K562 (cell line): ENCODE results near the gene KRTAP2-4. TPM values are rescaled to one million over a fixed set of nuclear protein-coding genes. Genes with fewer than 3 reads are reported as not detected.

Experiments
- ATAC-seq: fragments of 200-7000 bp; cut with Tn5 transposase; 3 replicates; pipeline ENCODE4 v1.9.1; 2020; ENCODE audit warnings: moderate library complexity
- BruUV-seq: library from RNA; stranded (reverse); fragments of 400-500 nt; replicated peaks from 2 replicates; lab custom pipeline; 2021; lab: Mats Ljungman, UMichigan
- CTCF ChIA-PET: fragments of 300-600 bp; formaldehyde crosslinking; extraction: SDS; loops from one replicate; lab custom pipeline; 2021; ENCODE audit warnings: low intra/inter-chr PET ratio; lab: Yijun Ruan, JAX
- POLR2A ChIA-PET: fragments of 300-600, 350-650 bp; sonication (Branson Sonifier 250); formaldehyde crosslinking; extraction: SDS; loops from one replicate; lab custom pipeline; 2021; ENCODE audit warnings: antibody characterized with exemption, inconsistent platforms; lab: Yijun Ruan, JAX
- DNase-seq, 4 experiments: peaks; one replicate each; pipeline versions ENCODE4 v3.0.0 to v3.0.0-alpha.2; 2011 to 2018; ENCODE audit warnings: low spot score in 3 of 4, mixed read lengths in 3 of 4; ENCODE audit errors: extremely low read depth in 1 of 4
- FAIRE-seq: peaks from 2 replicates; lab custom pipeline; 2011; peaks lifted over from hg19 to GRCh38; lab: Jason Lieb, UNC
- H2AFZ ChIP-seq: 2 replicates; pipeline ENCODE4 v1.6.0; 2011; ENCODE audit warnings: low read depth, low read length, control low read depth, inconsistent platforms
- H3K27ac ChIP-seq: fragments of 200-600 bp; 3 replicates; pipeline ENCODE4 v1.8.0; 2011; ENCODE audit warnings: low read depth, mild to moderate bottlenecking, control low read depth, inconsistent platforms, low read length, moderate library complexity, mixed read lengths; ENCODE audit errors: extremely low read depth
- H3K27me3 ChIP-seq, 2 experiments: fragments of 300-600 bp in 1 of 2; 2 replicates in 1 of 2; 3 replicates in 1 of 2; pipeline versions ENCODE4 v1.6.0 to v1.8.0; 2011; ENCODE audit warnings: inconsistent platforms in 2 of 2, low read length in 2 of 2, mild to moderate bottlenecking in 1 of 2, mixed read lengths in 1 of 2, moderate library complexity in 1 of 2; ENCODE audit not compliant: control insufficient read depth in 2 of 2, insufficient read depth in 2 of 2
- H3K36me3 ChIP-seq: fragments of 300-600 bp; 3 replicates; pipeline ENCODE4 v1.8.0; 2011; ENCODE audit warnings: mild to moderate bottlenecking, low read length, inconsistent platforms; ENCODE audit not compliant: control insufficient read depth, insufficient read depth
- H3K4me1 ChIP-seq, 2 experiments: fragments of 200-600 bp in 1 of 2; replicated peaks in 1 of 2; 2 replicates in 1 of 2; 3 replicates in 1 of 2; pipeline versions ENCODE4 v1.5.1 to v1.8.0; 2011; ENCODE audit warnings: inconsistent platforms in 2 of 2, low read length in 2 of 2, mild to moderate bottlenecking in 1 of 2, mixed read lengths in 1 of 2, moderate library complexity in 1 of 2; ENCODE audit not compliant: control insufficient read depth in 2 of 2, insufficient read depth in 2 of 2
- H3K4me2 ChIP-seq: 2 replicates; pipeline ENCODE4 v1.6.1; 2011; ENCODE audit warnings: low read length, control low read depth, inconsistent platforms, mixed read lengths; ENCODE audit not compliant: insufficient read depth
- H3K4me3 ChIP-seq: fragments of 200-600 bp; sonication (generic), shearing (Covaris generic); 2 replicates; pipeline ENCODE4 v1.5.1; 2016; ENCODE audit warnings: control low read depth, inconsistent platforms
- H3K79me2 ChIP-seq: fragments of 200-600 bp; 3 replicates; pipeline ENCODE4 v1.8.0; 2011; ENCODE audit warnings: low read length, inconsistent platforms; ENCODE audit not compliant: control insufficient read depth, insufficient read depth
- H3K9ac ChIP-seq, 2 experiments: 2 replicates each; pipeline versions ENCODE4 v1.6.0 to v1.6.1; 2011; ENCODE audit warnings: low read depth in 2 of 2, low read length in 2 of 2, control low read depth in 1 of 2, inconsistent platforms in 1 of 2, mild to moderate bottlenecking in 1 of 2, mixed read lengths in 1 of 2; ENCODE audit not compliant: insufficient read depth in 1 of 2
- H3K9me1 ChIP-seq: one replicate; pipeline ENCODE4 v1.6.0; 2011; ENCODE audit warnings: inconsistent platforms, mild to moderate bottlenecking, low read length, moderate library complexity; ENCODE audit not compliant: control insufficient read depth, insufficient read depth
- H3K9me3 ChIP-seq: replicated peaks from 2 replicates; pipeline ENCODE4 v1.5.1; 2011; ENCODE audit warnings: low read depth, low read length, inconsistent platforms; ENCODE audit not compliant: control insufficient read depth, insufficient read depth
- H4K20me1 ChIP-seq: replicated peaks from 2 replicates; pipeline ENCODE4 v1.6.1; 2011; ENCODE audit warnings: low read length, inconsistent platforms, mixed read lengths; ENCODE audit not compliant: control insufficient read depth, insufficient read depth
- FOSL1 ChIP-seq: fragments of 200-800 bp; sonication (Bioruptor generic); conservative IDR thresholded peaks from 2 replicates; pipeline ENCODE4 v1.6.1; 2016; ENCODE audit warnings: missing genetic modification characterization, missing compliant biosample characterization
- GATA2 ChIP-seq: sonication (generic); formaldehyde crosslinking; IDR thresholded peaks from 2 replicates; pipeline ENCODE4 v1.4.0; 2020; ENCODE audit warnings: mild to moderate bottlenecking, missing genetic modification reagents
- WGBS: fragments of 100-300 bp; shearing (Covaris generic); methylation state at CpG from one replicate; pipeline ENCODE4 v1.1.6; 2016; ENCODE audit warnings: low coverage, mixed read lengths; ENCODE audit not compliant: insufficient coverage; ENCODE audit errors: missing lambda C conversion rate; 5-methylcytosine and 5-hydroxymethylcytosine counted together
- in situ Hi-C: fragments of 300-500 bp; cut with MboI; formaldehyde crosslinking; loops from 4 replicates; pipeline ENCODE4 v1.15.0; 2018; ENCODE audit warnings: inconsistent platforms, mixed read lengths
- intact Hi-C: fragments of 100-400 bp; cut with micrococcal nuclease; formaldehyde crosslinking; loops from 2 replicates; pipeline ENCODE4 v1.14.2; 2022
- polyA plus RNA-seq, 8 experiments: library from polyadenylated mRNA; depleted of rRNA in 4 of 8; stranded (reverse) in 5 of 8; unstranded in 3 of 8; fragments of >200 nt; fragmentation: Nextera tagmentation in 2 of 8; fragmentation: Illumina TruSeq in 1 of 8; extraction: Ambion mirVana in 2 of 8; extraction: Trizol in 1 of 8; gene quantifications; 2 replicates each; pipeline versions ENCODE4 v1.2.1 to v1.2.3, GENCODE V29; 2011 to 2014; ENCODE audit warnings: inconsistent platforms in 1 of 8, missing spikeins in 1 of 8
- total RNA-seq, 7 experiments: library from RNA; depleted of rRNA in 6 of 7; stranded (reverse); fragments of >200 nt in 6 of 7; fragmentation: Illumina TruSeq in 2 of 7; extraction: Trizol in 2 of 7; gene quantifications; 2 replicates each; pipeline versions ENCODE4 v1.2.1 to v1.2.3, GENCODE V29; 2011 to 2021; ENCODE audit warnings: low replicate concordance in 1 of 7
- TF ChIP-seq, protein P1 (sequence below): sonication (generic); formaldehyde crosslinking; IDR thresholded peaks from 2 replicates; pipeline ENCODE4 v1.8.0; 2023; ENCODE audit warnings: missing genetic modification reagents, mild to moderate bottlenecking, borderline replicate concordance

The KRTAP2-4 gene
- total and polyA plus RNA-seq, 9 of the 15 experiments (the other 6 are each of a cell fraction or from before 2014, with no cell fraction given) = not detected

DNA sequence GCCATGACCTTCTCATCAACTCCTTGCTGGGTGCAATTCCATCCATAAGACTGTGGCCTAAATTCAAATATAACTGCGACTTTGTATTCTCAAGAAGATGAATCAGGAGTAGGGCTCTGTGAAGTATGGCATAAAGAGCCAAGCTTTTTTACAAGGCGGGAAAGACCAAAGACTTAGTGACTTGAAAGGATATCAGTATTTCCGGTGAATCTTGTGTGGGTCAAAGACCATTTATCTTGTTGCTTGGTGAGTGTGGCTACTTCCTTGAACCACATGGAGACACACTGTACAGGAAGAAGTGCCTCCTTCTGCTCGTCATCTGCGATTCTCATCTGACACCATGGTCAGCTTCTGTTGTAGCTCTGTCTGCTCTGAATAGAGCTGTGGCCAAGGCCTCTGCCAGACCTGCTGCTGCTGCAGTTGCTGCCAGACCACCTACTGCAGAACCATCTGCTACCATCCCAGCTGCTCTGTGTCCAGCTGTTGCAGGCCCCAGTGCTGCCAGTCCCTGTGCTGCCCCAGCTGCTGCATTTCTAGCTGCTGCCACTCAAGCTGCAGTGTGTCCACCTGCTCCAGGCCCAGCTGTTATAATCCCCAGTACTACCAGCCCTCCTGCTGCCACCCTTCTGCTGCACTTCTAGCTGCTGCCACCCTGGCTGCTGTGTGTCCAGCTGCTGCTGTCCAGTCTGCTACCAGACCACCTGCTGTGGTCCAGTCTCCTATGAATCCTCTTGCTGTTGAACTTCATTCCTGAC lies 6.1 kb upstream of the KRTAP2-4 start (continued):
- TF ChIP-seq, protein P1, sequence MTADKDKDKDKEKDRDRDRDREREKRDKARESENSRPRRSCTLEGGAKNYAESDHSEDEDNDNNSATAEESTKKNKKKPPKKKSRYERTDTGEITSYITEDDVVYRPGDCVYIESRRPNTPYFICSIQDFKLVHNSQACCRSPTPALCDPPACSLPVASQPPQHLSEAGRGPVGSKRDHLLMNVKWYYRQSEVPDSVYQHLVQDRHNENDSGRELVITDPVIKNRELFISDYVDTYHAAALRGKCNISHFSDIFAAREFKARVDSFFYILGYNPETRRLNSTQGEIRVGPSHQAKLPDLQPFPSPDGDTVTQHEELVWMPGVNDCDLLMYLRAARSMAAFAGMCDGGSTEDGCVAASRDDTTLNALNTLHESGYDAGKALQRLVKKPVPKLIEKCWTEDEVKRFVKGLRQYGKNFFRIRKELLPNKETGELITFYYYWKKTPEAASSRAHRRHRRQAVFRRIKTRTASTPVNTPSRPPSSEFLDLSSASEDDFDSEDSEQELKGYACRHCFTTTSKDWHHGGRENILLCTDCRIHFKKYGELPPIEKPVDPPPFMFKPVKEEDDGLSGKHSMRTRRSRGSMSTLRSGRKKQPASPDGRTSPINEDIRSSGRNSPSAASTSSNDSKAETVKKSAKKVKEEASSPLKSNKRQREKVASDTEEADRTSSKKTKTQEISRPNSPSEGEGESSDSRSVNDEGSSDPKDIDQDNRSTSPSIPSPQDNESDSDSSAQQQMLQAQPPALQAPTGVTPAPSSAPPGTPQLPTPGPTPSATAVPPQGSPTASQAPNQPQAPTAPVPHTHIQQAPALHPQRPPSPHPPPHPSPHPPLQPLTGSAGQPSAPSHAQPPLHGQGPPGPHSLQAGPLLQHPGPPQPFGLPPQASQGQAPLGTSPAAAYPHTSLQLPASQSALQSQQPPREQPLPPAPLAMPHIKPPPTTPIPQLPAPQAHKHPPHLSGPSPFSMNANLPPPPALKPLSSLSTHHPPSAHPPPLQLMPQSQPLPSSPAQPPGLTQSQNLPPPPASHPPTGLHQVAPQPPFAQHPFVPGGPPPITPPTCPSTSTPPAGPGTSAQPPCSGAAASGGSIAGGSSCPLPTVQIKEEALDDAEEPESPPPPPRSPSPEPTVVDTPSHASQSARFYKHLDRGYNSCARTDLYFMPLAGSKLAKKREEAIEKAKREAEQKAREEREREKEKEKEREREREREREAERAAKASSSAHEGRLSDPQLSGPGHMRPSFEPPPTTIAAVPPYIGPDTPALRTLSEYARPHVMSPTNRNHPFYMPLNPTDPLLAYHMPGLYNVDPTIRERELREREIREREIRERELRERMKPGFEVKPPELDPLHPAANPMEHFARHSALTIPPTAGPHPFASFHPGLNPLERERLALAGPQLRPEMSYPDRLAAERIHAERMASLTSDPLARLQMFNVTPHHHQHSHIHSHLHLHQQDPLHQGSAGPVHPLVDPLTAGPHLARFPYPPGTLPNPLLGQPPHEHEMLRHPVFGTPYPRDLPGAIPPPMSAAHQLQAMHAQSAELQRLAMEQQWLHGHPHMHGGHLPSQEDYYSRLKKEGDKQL (CRISPR knock-in tag) = no peak
- TF ChIP-seq FOSL1 (tag) = no peak

DNA sequence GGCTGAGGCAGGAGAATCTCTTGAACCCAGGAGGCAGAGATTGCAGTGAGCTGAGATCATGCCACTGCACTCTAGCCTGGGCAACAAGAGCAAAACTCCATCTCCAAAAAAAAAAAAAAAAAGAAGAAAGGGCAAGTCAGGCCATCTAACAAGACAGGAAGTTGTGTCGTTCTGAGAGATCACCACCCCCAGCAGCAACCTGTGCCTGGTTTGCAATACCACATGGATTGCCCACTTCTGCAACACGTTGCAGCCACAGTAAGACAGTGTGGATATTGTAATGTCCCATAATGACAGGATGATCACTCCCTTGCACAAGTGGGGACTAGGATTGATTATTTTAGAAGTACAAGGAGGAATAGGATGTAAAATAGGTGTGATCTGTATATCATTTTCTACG lies 3.4 kb upstream of the KRTAP2-4 start:
- no peak overlapping the region for H3K4me2 ChIP-seq
- 3% methylated on average over 3 of the region's 3 CpGs for WGBS
- H4K20me1 ChIP-seq = no peaks in the 10 kb centered on the region
- H3K79me2 ChIP-seq = no peaks in the 10 kb centered on the region
- H3K9me3 ChIP-seq = no peaks in the 10 kb centered on the region
- ATAC-seq (no peak), FAIRE-seq (no peak), DNase-seq (no peak)
- no peak for TF ChIP-seq GATA2
- H3K4me1 ChIP-seq = peaks cover 0 to 5% of the 10 kb centered on the region in 2 experiments; a peak in 2 of 5 replicates
- H3K27ac ChIP-seq = no peak overlapping the region
- no peak overlapping the region for H2AFZ ChIP-seq
- intact Hi-C loops = no loop called here
- ChIA-PET CTCF (no interaction called here), POLR2A (interaction anchor here (0.6 kb wide), 1 partner anchor 335 kb away, joined by 3 read pairs; no protein-coding TSS in a partner anchor)
- H3K36me3 ChIP-seq = no peaks in the 10 kb centered on the region
- H3K4me3 ChIP-seq = no peak overlapping the region
- H3K27me3 ChIP-seq = no peaks in the 10 kb centered on the region; a peak in 1 of 5 replicates
- in situ Hi-C loops = no loop called here
- H3K9me1 ChIP-seq = no peaks in the 10 kb centered on the region
- BruUV-seq = no TSS peak
- no peak overlapping the region for H3K9ac ChIP-seq
